Keratinocyte (primary cell): ENCODE measurements around the gene ELOVL5. TPM values are rescaled to one million over a fixed set of nuclear protein-coding genes. Genes with fewer than 3 reads are reported as not detected.

Source experiments
- DNase-seq: peaks from one replicate; pipeline ENCODE4 v3.0.0-alpha.2; 2011; ENCODE audit warnings: low read depth, missing footprints, low spot score
- FAIRE-seq: peaks from 2 replicates; lab custom pipeline; 2011; peaks lifted over from hg19 to GRCh38; lab: Jason Lieb, UNC
- H2AFZ ChIP-seq: 2 replicates; pipeline ENCODE4 v1.6.0; 2012; ENCODE audit warnings: low read length, control low read depth, inconsistent platforms; ENCODE audit not compliant: control insufficient read depth
- H3K27ac ChIP-seq: 2 replicates; pipeline ENCODE4 v1.5.1; 2011; ENCODE audit warnings: low read length; ENCODE audit not compliant: control insufficient read depth, insufficient read depth
- H3K27me3 ChIP-seq: 3 replicates; pipeline ENCODE4 v1.6.0; 2011; ENCODE audit warnings: low read length; ENCODE audit not compliant: control insufficient read depth, insufficient read depth; ENCODE audit errors: extremely low read depth
- H3K36me3 ChIP-seq, 2 experiments: 2 replicates in 1 of 2; 3 replicates in 1 of 2; pipeline ENCODE4 v1.5.1; 2011; ENCODE audit warnings: low read length in 2 of 2, mild to moderate bottlenecking in 1 of 2; ENCODE audit not compliant: control insufficient read depth in 2 of 2, insufficient read depth in 2 of 2; ENCODE audit errors: extremely low read depth in 1 of 2
- H3K4me1 ChIP-seq: 3 replicates; pipeline ENCODE4 v1.5.1; 2011; ENCODE audit warnings: low read length; ENCODE audit not compliant: control insufficient read depth, insufficient read depth; ENCODE audit errors: extremely low read depth
- H3K4me2 ChIP-seq: 3 replicates; pipeline ENCODE4 v1.6.0; 2011; ENCODE audit warnings: low read depth, low read length; ENCODE audit not compliant: control insufficient read depth, insufficient read depth; ENCODE audit errors: extremely low read depth
- H3K4me3 ChIP-seq, 3 experiments: fragments of 200-600 bp in 1 of 3; sonication (generic) in 1 of 3; 2 replicates in 2 of 3; 3 replicates in 1 of 3; pipeline ENCODE4 v1.5.1; 2011 to 2016; ENCODE audit warnings: low read length in 3 of 3, mild to moderate bottlenecking in 3 of 3, control low read depth in 2 of 3, inconsistent platforms in 1 of 3, low read depth in 1 of 3, mixed read lengths in 1 of 3, mixed run types in 1 of 3, moderate library complexity in 1 of 3; ENCODE audit not compliant: control insufficient read depth in 2 of 3, insufficient read depth in 2 of 3; ENCODE audit errors: extremely low read depth in 1 of 3
- H3K79me2 ChIP-seq: 2 replicates; pipeline ENCODE4 v1.6.0; 2012; ENCODE audit warnings: low read length; ENCODE audit not compliant: control insufficient read depth, insufficient read depth
- H3K9ac ChIP-seq: 3 replicates; pipeline ENCODE4 v1.6.0; 2011; ENCODE audit warnings: low read length; ENCODE audit not compliant: control insufficient read depth, insufficient read depth; ENCODE audit errors: extremely low read depth
- H3K9me1 ChIP-seq: 3 replicates; pipeline ENCODE4 v1.6.0; 2011; ENCODE audit warnings: low read length; ENCODE audit not compliant: control insufficient read depth, insufficient read depth; ENCODE audit errors: extremely low read depth
- H3K9me3 ChIP-seq: 2 replicates; pipeline ENCODE4 v1.5.1; 2012; ENCODE audit warnings: low read depth, low read length; ENCODE audit not compliant: control insufficient read depth
- H4K20me1 ChIP-seq: 3 replicates; pipeline ENCODE4 v1.6.0; 2011; ENCODE audit warnings: low read length; ENCODE audit not compliant: control insufficient read depth, insufficient read depth; ENCODE audit errors: extremely low read depth
- EZH2 ChIP-seq: IDR thresholded peaks from one replicate; pipeline ENCODE4 v1.6.1; 2012; ENCODE audit warnings: inconsistent platforms, mild to moderate bottlenecking, low read length, moderate library complexity
- dilution Hi-C: fragments of 300-500 bp; cut with MboI; formaldehyde crosslinking; loops from one replicate; pipeline ENCODE4 v1.7.0; 2020; ENCODE audit warnings: low sequenced_read_pairs; ENCODE audit not compliant: extremely low pct_ligation_motif_present
- polyA plus RNA-seq, 5 experiments: library from polyadenylated mRNA; depleted of rRNA in 3 of 5; stranded (reverse) in 3 of 5; stranded (forward) in 1 of 5; unstranded in 1 of 5; fragments of >200 nt; gene quantifications; 1 replicate in 1 of 5; 2 replicates in 3 of 5; 3 replicates in 1 of 5; pipeline versions ENCODE4 v1.2.1 to v1.2.3, GENCODE V29; 2011 to 2012; ENCODE audit warnings: missing spikeins in 2 of 5, low read depth in 1 of 5, low replicate concordance in 1 of 5
- TF ChIP-seq, protein P1 (sequence below), 3 experiments: IDR thresholded peaks in 1 of 3; conservative IDR thresholded peaks in 1 of 3; optimal IDR thresholded peaks in 1 of 3; 2 replicates in 2 of 3; 3 replicates in 1 of 3; pipeline versions ENCODE3 to v1.5.1; 2011; ENCODE audit warnings: low read length in 3 of 3, mild to moderate bottlenecking in 3 of 3, moderate library complexity in 2 of 3, control low read depth in 1 of 3, inconsistent platforms in 1 of 3; ENCODE audit not compliant: insufficient read depth in 2 of 3; ENCODE audit errors: extremely low read depth in 1 of 3

Gene ELOVL5
- polyA plus RNA-seq, 1 donor (not counting 4 experiments of a cell fraction or from before 2014, with no cell fraction given): 66.7 TPM

DNA sequence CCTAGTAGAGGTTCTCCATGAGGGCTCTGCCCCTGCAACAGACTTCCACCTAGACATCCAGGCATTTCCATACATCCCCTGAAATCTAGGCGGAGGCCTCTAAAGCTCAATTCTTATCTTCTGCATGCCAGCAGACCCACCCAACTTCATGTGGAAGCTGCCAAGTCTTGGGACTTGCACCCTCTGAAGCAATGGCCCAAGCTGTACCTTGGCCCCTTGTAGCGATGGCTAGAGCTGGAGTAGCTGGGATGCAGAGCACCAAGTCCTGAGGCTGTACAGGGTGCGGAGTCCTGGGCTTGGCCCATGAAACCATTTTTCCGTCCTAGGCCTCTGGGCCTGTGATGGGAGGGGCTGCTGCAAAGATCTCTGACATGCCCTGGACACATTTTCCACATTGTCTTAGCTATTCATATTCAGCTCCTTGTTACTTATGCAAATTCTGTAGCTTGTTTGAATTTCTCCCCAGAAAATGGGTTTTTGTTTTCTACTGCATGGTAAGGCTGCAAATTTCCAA is 17.4 kb upstream of the ELOVL5 start:
- no peak overlapping the region for H3K4me2 ChIP-seq
- TF ChIP-seq, protein P1, sequence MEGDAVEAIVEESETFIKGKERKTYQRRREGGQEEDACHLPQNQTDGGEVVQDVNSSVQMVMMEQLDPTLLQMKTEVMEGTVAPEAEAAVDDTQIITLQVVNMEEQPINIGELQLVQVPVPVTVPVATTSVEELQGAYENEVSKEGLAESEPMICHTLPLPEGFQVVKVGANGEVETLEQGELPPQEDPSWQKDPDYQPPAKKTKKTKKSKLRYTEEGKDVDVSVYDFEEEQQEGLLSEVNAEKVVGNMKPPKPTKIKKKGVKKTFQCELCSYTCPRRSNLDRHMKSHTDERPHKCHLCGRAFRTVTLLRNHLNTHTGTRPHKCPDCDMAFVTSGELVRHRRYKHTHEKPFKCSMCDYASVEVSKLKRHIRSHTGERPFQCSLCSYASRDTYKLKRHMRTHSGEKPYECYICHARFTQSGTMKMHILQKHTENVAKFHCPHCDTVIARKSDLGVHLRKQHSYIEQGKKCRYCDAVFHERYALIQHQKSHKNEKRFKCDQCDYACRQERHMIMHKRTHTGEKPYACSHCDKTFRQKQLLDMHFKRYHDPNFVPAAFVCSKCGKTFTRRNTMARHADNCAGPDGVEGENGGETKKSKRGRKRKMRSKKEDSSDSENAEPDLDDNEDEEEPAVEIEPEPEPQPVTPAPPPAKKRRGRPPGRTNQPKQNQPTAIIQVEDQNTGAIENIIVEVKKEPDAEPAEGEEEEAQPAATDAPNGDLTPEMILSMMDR (optimal IDR thresholded peaks at IDR 0.05 in 1 of 3, IDR thresholded peaks at IDR 0.05 in 1 of 3, conservative IDR thresholded peaks at IDR 0.05 in 1 of 3; ENCODE audit: extremely low read depth in 1 of 3, insufficient read depth in 2 of 3, low read length in 3 of 3): no peak
- no peak for TF ChIP-seq EZH2
- FAIRE-seq (no peak), DNase-seq (no peak)
- H3K9ac ChIP-seq: no peak overlapping the region
- dilution Hi-C loops: no loop called here
- peaks cover 9% of the 10 kb centered on the region for H3K4me1 ChIP-seq
- no peaks in the 10 kb centered on the region for H3K79me2 ChIP-seq
- H3K27ac ChIP-seq: no peak overlapping the region
- no peaks in the 10 kb centered on the region for H3K9me1 ChIP-seq
- no peaks in the 10 kb centered on the region for H4K20me1 ChIP-seq
- H3K36me3 ChIP-seq: no peaks in the 10 kb centered on the region
- H3K9me3 ChIP-seq: no peaks in the 10 kb centered on the region
- H3K4me3 ChIP-seq: no peak overlapping the region
- H3K27me3 ChIP-seq: no peaks in the 10 kb centered on the region
- H2AFZ ChIP-seq: no peak overlapping the region

DNA sequence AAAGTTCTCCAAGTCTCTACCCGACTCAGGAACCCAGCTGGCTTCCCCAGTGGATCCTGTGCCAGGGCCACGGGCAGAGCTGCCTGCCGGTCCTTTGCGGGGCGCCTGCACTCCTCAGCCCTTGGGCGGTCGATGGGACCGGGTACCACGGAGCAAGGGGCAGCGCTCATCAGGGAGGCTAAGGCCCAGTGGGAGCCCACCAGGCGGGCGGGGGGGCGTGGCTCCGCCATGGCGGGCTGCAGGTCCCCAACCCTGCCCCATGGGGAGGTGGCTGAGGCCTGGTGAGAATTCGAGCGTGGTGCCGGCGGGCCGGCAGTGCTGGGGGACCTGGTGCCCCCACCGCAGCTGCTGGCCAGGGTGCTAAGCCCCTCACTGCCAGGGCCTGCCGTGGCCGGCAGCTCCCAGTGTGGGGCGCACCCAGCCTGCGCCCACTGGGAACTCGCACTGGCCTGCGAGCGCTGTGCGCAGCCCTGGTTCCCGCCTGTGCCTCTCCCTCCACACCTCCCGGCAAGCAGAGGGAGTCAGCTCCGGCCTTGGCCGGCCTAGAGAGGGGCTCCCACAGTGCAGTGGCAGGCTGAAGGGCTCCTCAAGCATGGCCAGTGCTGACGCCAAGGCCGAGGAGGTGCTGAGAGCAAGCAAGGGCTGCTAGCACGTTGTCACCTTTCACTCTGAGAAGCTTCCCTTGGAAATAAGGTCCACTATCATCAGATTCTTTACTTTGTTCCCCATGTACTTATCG is 14.8 kb upstream of the ELOVL5 start:
- no peaks in the 10 kb centered on the region for H3K27me3 ChIP-seq
- no peak for FAIRE-seq
- no peak for TF ChIP-seq EZH2
- TF ChIP-seq, protein P1 (optimal IDR thresholded peaks at IDR 0.05 in 1 of 3, IDR thresholded peaks at IDR 0.05 in 1 of 3, conservative IDR thresholded peaks at IDR 0.05 in 1 of 3; ENCODE audit: extremely low read depth in 1 of 3, insufficient read depth in 2 of 3, low read length in 3 of 3): no peak

More for the DNA sequence above, 14.8 kb upstream of the ELOVL5 start:
- peaks cover 24% of the 10 kb centered on the region for H3K4me1 ChIP-seq
- dilution Hi-C loops: no loop called here
- no peaks in the 10 kb centered on the region for H3K9me3 ChIP-seq
- H3K9ac ChIP-seq: no peak overlapping the region
- no peak overlapping the region for H3K4me2 ChIP-seq
- no peak overlapping the region for H2AFZ ChIP-seq
- no peaks in the 10 kb centered on the region for H3K79me2 ChIP-seq
- H4K20me1 ChIP-seq: no peaks in the 10 kb centered on the region
- DNase-seq: no peak
- no peak overlapping the region for H3K27ac ChIP-seq
- no peaks in the 10 kb centered on the region for H3K36me3 ChIP-seq
- no peak overlapping the region for H3K4me3 ChIP-seq
- no peaks in the 10 kb centered on the region for H3K9me1 ChIP-seq
